Measurements from ENCODE around the gene RFX4. TPM values are rescaled to one million over a fixed set of nuclear protein-coding genes. Genes with fewer than 3 reads are reported as not detected.

RFX4 gene
- total and polyA plus RNA-seq, 2 of the 8 experiments (the other 6 are each of a cell fraction or from before 2014, with no cell fraction given): 0.06 TPM; not detected in 1

- TF ChIP-seq E2F6 (IDR thresholded peaks at IDR 0.05): no peak
- TF ChIP-seq TEAD4 (IDR thresholded peaks at IDR 0.05; ENCODE audit: low read depth, low read length): no peak
- no peak for TF ChIP-seq RNF2 (IDR thresholded peaks at IDR 0.05; ENCODE audit: borderline replicate concordance, low read depth, low read length, missing control alignments, poor library complexity, severe bottlenecking)
- no peak for TF ChIP-seq RFX5 (IDR thresholded peaks at IDR 0.05; ENCODE audit: borderline replicate concordance, low read depth, low read length)
- TF ChIP-seq TCF12 (IDR thresholded peaks at IDR 0.05; ENCODE audit: low read depth, low read length): no peak
- no peak for TF ChIP-seq CREB1 (IDR thresholded peaks at IDR 0.05)
These were observed 68.7 kb downstream of the RFX4 start (continued) for GRCh38 chr12:106651552-106651951.
